ENCODE results near the gene MAGI2. TPM values are rescaled to one million over a fixed set of nuclear protein-coding genes. Genes with fewer than 3 reads are reported as not detected.

The MAGI2 gene
- total and polyA plus RNA-seq, 2 experiments from 2014 or later, result 16.8 to 24.7 TPM

DNA sequence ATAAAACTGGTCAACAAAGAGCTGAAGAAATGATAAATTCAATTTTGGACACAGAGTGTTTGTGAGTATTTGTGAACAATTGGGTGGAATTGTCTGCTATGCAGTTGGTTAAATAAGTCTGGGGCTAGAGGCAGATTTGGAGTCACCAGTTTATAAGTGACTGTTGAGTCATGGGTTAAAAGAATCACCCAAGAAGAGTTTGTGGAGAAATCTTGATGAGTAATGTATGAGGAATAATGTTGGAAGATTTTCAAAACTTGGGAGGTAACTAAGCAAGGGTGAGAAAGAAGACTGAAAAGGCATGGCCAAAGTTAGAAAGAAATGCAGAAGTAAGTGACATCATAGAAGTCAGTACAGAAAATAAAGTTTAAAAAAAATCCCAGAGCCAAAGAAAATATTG lies 750.7 kb downstream of the MAGI2 start:
- Histone ChIP-seq H3K36me3 (no peaks in the 10 kb centered on the region), H3K27ac (no peak overlapping the region), H3K4me3 (no peak overlapping the region), H3K9me3 (ENCODE audit: low read depth) (no peaks in the 10 kb centered on the region), H3K27me3 (no peaks in the 10 kb centered on the region), H3K4me1 (ENCODE audit: low read depth) (no peaks in the 10 kb centered on the region)
- DNase-seq (ENCODE audit: low read depth in 1 of 2, low spot score in 1 of 2), result peak in 1 of 2 donors; percentile 72
- TF ChIP-seq, protein P1, sequence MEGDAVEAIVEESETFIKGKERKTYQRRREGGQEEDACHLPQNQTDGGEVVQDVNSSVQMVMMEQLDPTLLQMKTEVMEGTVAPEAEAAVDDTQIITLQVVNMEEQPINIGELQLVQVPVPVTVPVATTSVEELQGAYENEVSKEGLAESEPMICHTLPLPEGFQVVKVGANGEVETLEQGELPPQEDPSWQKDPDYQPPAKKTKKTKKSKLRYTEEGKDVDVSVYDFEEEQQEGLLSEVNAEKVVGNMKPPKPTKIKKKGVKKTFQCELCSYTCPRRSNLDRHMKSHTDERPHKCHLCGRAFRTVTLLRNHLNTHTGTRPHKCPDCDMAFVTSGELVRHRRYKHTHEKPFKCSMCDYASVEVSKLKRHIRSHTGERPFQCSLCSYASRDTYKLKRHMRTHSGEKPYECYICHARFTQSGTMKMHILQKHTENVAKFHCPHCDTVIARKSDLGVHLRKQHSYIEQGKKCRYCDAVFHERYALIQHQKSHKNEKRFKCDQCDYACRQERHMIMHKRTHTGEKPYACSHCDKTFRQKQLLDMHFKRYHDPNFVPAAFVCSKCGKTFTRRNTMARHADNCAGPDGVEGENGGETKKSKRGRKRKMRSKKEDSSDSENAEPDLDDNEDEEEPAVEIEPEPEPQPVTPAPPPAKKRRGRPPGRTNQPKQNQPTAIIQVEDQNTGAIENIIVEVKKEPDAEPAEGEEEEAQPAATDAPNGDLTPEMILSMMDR (IDR thresholded peaks at IDR 0.05; ENCODE audit: low read depth, low read length), result no peak

DNA sequence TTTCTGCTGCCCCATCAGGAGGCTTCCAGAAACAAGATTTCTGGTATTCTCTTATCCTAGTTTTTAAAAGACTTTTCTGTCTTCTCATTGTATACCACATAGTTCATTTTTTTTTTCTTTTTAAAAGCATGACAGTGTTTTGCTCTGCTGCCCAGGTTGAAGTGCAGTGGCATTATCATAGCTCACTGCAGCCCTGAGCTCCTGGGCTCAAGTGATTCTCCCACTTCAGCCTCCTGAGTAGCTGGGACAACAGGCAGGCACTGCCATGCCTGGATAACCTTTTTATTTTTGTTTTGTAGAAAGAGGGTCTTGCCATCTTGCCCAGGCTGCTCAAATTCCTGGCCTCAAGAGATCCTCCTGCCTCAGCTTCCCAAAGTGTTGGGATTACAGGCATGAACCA lies 757.6 kb downstream of the MAGI2 start:
- Histone ChIP-seq H3K4me1 (ENCODE audit: low read depth) (no peaks in the 10 kb centered on the region), H3K9me3 (ENCODE audit: low read depth) (no peaks in the 10 kb centered on the region), H3K27ac (no peak overlapping the region), H3K4me3 (no peak overlapping the region), H3K27me3 (no peaks in the 10 kb centered on the region), H3K36me3 (no peaks in the 10 kb centered on the region)
- DNase-seq (ENCODE audit: low read depth in 1 of 2, low spot score in 1 of 2), result no peak
- TF ChIP-seq, protein P1 (IDR thresholded peaks at IDR 0.05; ENCODE audit: low read depth, low read length), result no peak

DNA sequence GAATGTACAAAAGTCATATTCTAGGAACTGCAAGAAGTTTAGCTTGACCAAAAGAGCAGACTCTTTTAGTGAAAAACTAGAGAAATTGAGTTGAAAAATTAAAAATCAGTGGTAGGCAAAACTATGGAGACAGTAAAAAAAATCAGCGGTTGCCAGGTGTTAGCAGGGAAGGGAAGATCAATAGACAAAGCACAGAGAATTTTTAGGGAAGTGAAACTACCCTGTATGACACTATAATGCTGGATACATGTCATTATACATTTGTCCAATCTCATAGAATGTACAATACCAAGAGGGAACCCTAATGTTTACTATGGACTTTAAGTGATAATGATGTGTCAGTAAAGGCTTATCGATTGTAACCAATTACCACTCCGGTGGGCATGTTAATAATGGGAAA lies 761.9 kb downstream of the MAGI2 start:
- H3K9me3 ChIP-seq (ENCODE audit: low read depth), result no peaks in the 10 kb centered on the region
- no peaks in the 10 kb centered on the region for H3K36me3 ChIP-seq
- H3K4me1 ChIP-seq (ENCODE audit: low read depth), result peaks cover 7% of the 10 kb centered on the region
- TF ChIP-seq, protein P1 (IDR thresholded peaks at IDR 0.05; ENCODE audit: low read depth, low read length), result no peak
- DNase-seq (ENCODE audit: low read depth in 1 of 2, low spot score in 1 of 2), result no peak
- H3K27me3 ChIP-seq, result no peaks in the 10 kb centered on the region
- H3K4me3 ChIP-seq, result no peak overlapping the region
- H3K27ac ChIP-seq, result no peak overlapping the region

DNA sequence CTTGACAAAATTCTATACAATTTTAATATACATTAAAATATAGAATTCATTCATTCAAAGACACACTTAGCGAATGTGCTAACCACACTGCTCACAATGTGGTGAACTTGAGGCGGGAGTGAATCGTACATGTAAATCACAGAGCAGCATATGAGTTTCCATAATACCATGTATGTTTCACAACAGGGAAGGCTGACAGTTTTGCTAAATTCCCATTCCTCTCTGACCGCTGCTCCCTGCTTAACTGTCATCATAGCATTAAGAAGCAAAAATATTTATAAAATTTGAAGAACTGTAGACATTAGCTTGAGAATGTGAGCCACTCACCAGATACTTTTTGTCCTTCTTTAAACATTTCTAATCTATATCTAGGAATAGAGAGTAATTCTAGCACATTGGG lies 763.3 kb downstream of the MAGI2 start:
- TF ChIP-seq, protein P1 (IDR thresholded peaks at IDR 0.05; ENCODE audit: low read depth, low read length), result no peak

DNA sequence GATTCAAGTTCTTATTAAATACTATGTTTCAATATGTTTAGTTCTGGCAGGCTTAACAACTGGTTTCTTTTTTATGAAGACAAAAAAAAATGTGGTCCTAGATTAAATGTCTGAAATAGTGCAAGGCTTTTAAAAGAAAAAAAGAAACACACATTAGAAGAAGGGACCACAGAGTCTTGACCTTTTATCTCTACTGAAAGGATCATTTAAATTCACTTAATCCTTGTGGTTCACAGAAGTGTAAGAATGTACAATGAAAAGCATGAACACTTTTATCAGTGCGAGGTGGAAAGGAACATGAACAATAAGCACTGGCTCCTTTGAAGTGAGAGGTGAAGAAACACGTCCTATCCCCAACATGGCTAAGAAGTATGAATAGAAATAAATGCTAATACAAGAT lies 765.1 kb downstream of the MAGI2 start:
- no peaks in the 10 kb centered on the region for H3K36me3 ChIP-seq
- no peak overlapping the region for H3K4me3 ChIP-seq
- TF ChIP-seq, protein P1 (IDR thresholded peaks at IDR 0.05; ENCODE audit: low read depth, low read length), result no peak
- H3K27ac ChIP-seq, result no peak overlapping the region
- no peak for DNase-seq (ENCODE audit: low read depth in 1 of 2, low spot score in 1 of 2)
- no peaks in the 10 kb centered on the region for H3K9me3 ChIP-seq (ENCODE audit: low read depth)
- H3K27me3 ChIP-seq, result no peaks in the 10 kb centered on the region
- H3K4me1 ChIP-seq (ENCODE audit: low read depth), result peaks cover 7% of the 10 kb centered on the region

More for the DNA sequence above, 763.3 kb downstream of the MAGI2 start:
- H3K4me3 ChIP-seq, result no peak overlapping the region
- peaks cover 7% of the 10 kb centered on the region for H3K4me1 ChIP-seq (ENCODE audit: low read depth)
- no peaks in the 10 kb centered on the region for H3K36me3 ChIP-seq
- H3K9me3 ChIP-seq (ENCODE audit: low read depth), result no peaks in the 10 kb centered on the region
- no peak for DNase-seq (ENCODE audit: low read depth in 1 of 2, low spot score in 1 of 2)
- no peaks in the 10 kb centered on the region for H3K27me3 ChIP-seq
- H3K27ac ChIP-seq, result no peak overlapping the region

DNA sequence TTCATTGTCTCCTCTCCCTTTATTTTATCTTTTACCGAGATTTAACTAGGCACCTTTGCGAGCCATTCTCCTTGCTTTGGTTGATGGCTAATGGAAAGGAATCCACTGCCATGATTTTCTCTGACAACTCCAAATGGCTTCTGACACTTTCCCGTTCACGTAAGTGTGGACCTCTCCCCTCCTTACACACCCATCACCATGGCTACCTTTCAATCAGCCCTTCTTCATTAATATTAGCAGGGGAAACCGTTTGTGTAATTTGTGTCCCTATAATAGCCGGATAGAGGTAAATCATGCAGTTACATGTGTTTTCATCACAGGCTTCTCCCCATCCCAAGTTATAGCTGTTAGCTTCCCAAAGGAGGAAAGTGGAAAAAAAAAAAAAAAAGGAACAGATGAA lies 767.3 kb downstream of the MAGI2 start:
- Histone ChIP-seq H3K9me3 (ENCODE audit: low read depth) (no peaks in the 10 kb centered on the region), H3K27ac (no peak overlapping the region), H3K27me3 (no peaks in the 10 kb centered on the region), H3K36me3 (no peaks in the 10 kb centered on the region), H3K4me1 (ENCODE audit: low read depth) (peaks cover 7% of the 10 kb centered on the region), H3K4me3 (no peak overlapping the region)
- TF ChIP-seq, protein P1 (IDR thresholded peaks at IDR 0.05; ENCODE audit: low read depth, low read length), result no peak
- no peak for DNase-seq (ENCODE audit: low read depth in 1 of 2, low spot score in 1 of 2)

Data from cardiac muscle cell (in vitro differentiated cells and primary cell).